Fibroblast of lung (primary cell): ENCODE measurements around the gene NXN.

Source experiments
- CTCF ChIP-seq, 2 donors: IDR thresholded peaks in 1 of 2; conservative IDR thresholded peaks in 1 of 2; 1 replicate in 1 of 2; 2 replicates in 1 of 2; pipeline ENCODE4 v1.5.1; 2011 to 2012; ENCODE audit warnings: low read length in 2 of 2, control low read depth in 1 of 2, inconsistent platforms in 1 of 2, low read depth in 1 of 2, mild to moderate bottlenecking in 1 of 2
- EZH2 ChIP-seq: IDR thresholded peaks from 2 replicates; pipeline ENCODE4 v1.5.1; 2012; ENCODE audit warnings: low read length, control low read depth, mild to moderate bottlenecking; ENCODE audit errors: missing control alignments

- TF ChIP-seq CTCF (conservative IDR thresholded peaks at IDR 0.05 in 1 of 2, IDR thresholded peaks at IDR 0.05 in 1 of 2; ENCODE audit: low read depth in 1 of 2, low read length in 2 of 2) (no peak), EZH2 (no peak)
Measured at GRCh38 chr17:774313-774584, 205.3 kb downstream of the NXN start.
